ENCODE data around the gene EPHA10.
A peak's percentile ranks its signal among the peaks of the same experiment; 100 is the strongest.

EPHA10 gene

DNA sequence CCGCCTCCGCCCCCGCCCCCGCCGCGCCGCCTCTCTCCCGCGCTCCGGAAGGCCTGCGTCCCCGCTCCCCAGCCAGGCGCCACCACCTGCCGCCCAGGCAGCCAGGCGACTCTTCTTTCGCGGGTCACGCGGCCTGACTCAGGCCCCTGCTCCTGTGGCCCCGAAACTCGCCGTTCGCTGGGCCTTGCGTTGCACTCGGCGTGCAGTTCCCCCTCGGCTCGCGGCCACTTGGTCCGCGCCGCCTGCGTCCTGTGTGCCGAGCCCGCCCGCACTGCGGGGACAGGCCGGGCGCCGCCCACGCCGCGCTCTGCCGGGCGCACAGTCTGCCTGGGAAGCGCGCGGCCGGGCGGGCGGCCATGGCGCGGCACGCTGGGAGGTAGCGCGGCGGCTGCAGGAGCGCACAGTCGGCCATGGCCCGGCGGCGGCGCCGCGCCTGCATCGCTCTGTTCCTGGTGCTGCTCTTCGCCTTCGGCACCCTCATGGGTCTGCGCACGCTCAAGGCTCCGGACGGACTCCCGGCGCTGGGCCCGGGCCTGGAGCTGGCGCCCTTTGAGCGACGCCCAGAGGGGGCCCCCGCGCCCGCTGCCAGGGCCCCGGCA is 29.0 kb upstream of the EPHA10 start, which contains the start of gene MANEAL:
Gene MANEAL, plus strand, starts transcription at position 75 of the 599 bp plus-strand sequence. Its CDS starts 336 bp downstream, at position 411.
- Histone ChIP-seq H3K9ac (ENCODE audit: low read depth, low read length, poor library complexity, severe bottlenecking) (peak within 1 kb of the TSS; percentile 54), H3K9me3 (ENCODE audit: insufficient read depth, low read depth, low read length) (no peaks in the 10 kb centered on the region), H3K4me2 (ENCODE audit: low read depth, low read length, poor library complexity, severe bottlenecking) (peak within 1 kb of the TSS; percentile 61), H3K4me3 (ENCODE audit: low read length, poor library complexity, severe bottlenecking) (peak within 1 kb of the TSS; percentile 69), H3K4me1 (ENCODE audit: insufficient read depth, low read length, poor library complexity, severe bottlenecking) (no peaks in the 10 kb centered on the region), H3K79me2 (ENCODE audit: insufficient read depth, low read length) (peaks cover 16% of the 10 kb centered on the region), H3K9me2 (replicated peaks; ENCODE audit: low read depth, low read length) (no peaks in the 10 kb centered on the region), H3K36me3 (ENCODE audit: insufficient read depth, low read length) (no peaks in the 10 kb centered on the region), H3K27me3 (ENCODE audit: insufficient read depth, low read length, poor library complexity, severe bottlenecking) (no peaks in the 10 kb centered on the region), H2AFZ (ENCODE audit: low read length) (peak within 1 kb of the TSS; percentile 67; the same call in 1 of the 2 replicates), H4K20me1 (ENCODE audit: insufficient read depth, low read length, poor library complexity, severe bottlenecking) (peaks cover 12% of the 10 kb centered on the region), H3F3A (ENCODE audit: low read depth) (no peaks in the 10 kb centered on the region)
- no peak for TF ChIP-seq EZH2phosphoT487 (IDR thresholded peaks at IDR 0.05; ENCODE audit: borderline replicate concordance)
- TF ChIP-seq, protein P1, sequence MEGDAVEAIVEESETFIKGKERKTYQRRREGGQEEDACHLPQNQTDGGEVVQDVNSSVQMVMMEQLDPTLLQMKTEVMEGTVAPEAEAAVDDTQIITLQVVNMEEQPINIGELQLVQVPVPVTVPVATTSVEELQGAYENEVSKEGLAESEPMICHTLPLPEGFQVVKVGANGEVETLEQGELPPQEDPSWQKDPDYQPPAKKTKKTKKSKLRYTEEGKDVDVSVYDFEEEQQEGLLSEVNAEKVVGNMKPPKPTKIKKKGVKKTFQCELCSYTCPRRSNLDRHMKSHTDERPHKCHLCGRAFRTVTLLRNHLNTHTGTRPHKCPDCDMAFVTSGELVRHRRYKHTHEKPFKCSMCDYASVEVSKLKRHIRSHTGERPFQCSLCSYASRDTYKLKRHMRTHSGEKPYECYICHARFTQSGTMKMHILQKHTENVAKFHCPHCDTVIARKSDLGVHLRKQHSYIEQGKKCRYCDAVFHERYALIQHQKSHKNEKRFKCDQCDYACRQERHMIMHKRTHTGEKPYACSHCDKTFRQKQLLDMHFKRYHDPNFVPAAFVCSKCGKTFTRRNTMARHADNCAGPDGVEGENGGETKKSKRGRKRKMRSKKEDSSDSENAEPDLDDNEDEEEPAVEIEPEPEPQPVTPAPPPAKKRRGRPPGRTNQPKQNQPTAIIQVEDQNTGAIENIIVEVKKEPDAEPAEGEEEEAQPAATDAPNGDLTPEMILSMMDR (conservative IDR thresholded peaks at IDR 0.05; ENCODE audit: low read length): no peak

- no peaks in the 10 kb centered on the region for H3K36me3 ChIP-seq (ENCODE audit: insufficient read depth, low read length)
- H3K27me3 ChIP-seq (ENCODE audit: insufficient read depth, low read length, poor library complexity, severe bottlenecking): no peaks in the 10 kb centered on the region
- peaks cover 12% of the 10 kb centered on the region for H4K20me1 ChIP-seq (ENCODE audit: insufficient read depth, low read length, poor library complexity, severe bottlenecking)
- no peaks in the 10 kb centered on the region for H3F3A ChIP-seq (ENCODE audit: low read depth)
- H3K4me1 ChIP-seq (ENCODE audit: insufficient read depth, low read length, poor library complexity, severe bottlenecking): no peaks in the 10 kb centered on the region
- H3K4me3 ChIP-seq (ENCODE audit: low read length, poor library complexity, severe bottlenecking): peak overlapping the region; percentile 52
- H3K9ac ChIP-seq (ENCODE audit: low read depth, low read length, poor library complexity, severe bottlenecking): no peak overlapping the region
- no peak overlapping the region for H2AFZ ChIP-seq (ENCODE audit: low read length)
- H3K9me3 ChIP-seq (ENCODE audit: insufficient read depth, low read depth, low read length): no peaks in the 10 kb centered on the region
- peak overlapping the region; percentile 26 for H3K4me2 ChIP-seq (ENCODE audit: low read depth, low read length, poor library complexity, severe bottlenecking)
- H3K9me2 ChIP-seq (replicated peaks; ENCODE audit: low read depth, low read length): no peaks in the 10 kb centered on the region
- TF ChIP-seq EZH2phosphoT487 (IDR thresholded peaks at IDR 0.05; ENCODE audit: borderline replicate concordance): no peak
- TF ChIP-seq, protein P1 (conservative IDR thresholded peaks at IDR 0.05; ENCODE audit: low read length): no peak
- H3K79me2 ChIP-seq (ENCODE audit: insufficient read depth, low read length): peaks cover 16% of the 10 kb centered on the region
Observed at GRCh38 chr1:37792943-37793686, 28.2 kb upstream of the EPHA10 start.

DNA sequence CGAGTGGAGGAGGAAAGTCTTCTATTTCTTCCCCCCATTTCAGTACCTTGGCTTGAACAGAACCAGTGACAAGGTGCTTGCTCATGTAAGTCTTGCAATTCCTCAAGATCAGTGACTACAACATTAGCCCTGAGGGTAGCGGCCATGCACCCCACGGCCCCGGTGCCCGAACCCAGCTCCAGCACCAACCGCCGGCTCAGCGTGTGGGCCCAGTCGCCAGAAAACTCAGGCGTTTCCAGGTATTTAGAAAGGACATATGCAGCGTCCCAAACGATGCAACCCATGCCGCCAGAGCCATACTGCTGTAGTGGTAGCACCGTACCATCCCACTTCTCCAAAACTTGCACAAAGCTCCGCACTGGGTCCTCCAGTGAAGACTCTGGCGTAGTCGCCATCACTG is 17.6 kb upstream of the EPHA10 start:
- no peaks in the 10 kb centered on the region for H3K4me1 ChIP-seq (ENCODE audit: insufficient read depth, low read length, poor library complexity, severe bottlenecking)
- H3K4me2 ChIP-seq (ENCODE audit: low read depth, low read length, poor library complexity, severe bottlenecking): no peak overlapping the region
- H3K9ac ChIP-seq (ENCODE audit: low read depth, low read length, poor library complexity, severe bottlenecking): no peak overlapping the region
- TF ChIP-seq, protein P1 (conservative IDR thresholded peaks at IDR 0.05; ENCODE audit: low read length): no peak
- no peak for TF ChIP-seq EZH2phosphoT487 (IDR thresholded peaks at IDR 0.05; ENCODE audit: borderline replicate concordance)
- no peaks in the 10 kb centered on the region for H3K36me3 ChIP-seq (ENCODE audit: insufficient read depth, low read length)
- H3K27me3 ChIP-seq (ENCODE audit: insufficient read depth, low read length, poor library complexity, severe bottlenecking): no peaks in the 10 kb centered on the region
- no peak overlapping the region for H2AFZ ChIP-seq (ENCODE audit: low read length)
- H4K20me1 ChIP-seq (ENCODE audit: insufficient read depth, low read length, poor library complexity, severe bottlenecking): no peaks in the 10 kb centered on the region
- H3K9me2 ChIP-seq (replicated peaks; ENCODE audit: low read depth, low read length): no peaks in the 10 kb centered on the region
- H3K4me3 ChIP-seq (ENCODE audit: low read length, poor library complexity, severe bottlenecking): no peak overlapping the region
- H3K9me3 ChIP-seq (ENCODE audit: insufficient read depth, low read depth, low read length): no peaks in the 10 kb centered on the region
- H3K79me2 ChIP-seq (ENCODE audit: insufficient read depth, low read length): no peaks in the 10 kb centered on the region
- no peaks in the 10 kb centered on the region for H3F3A ChIP-seq (ENCODE audit: low read depth)
